ENCODE measurements around the gene SSC4D. TPM values are rescaled to one million over a fixed set of nuclear protein-coding genes. Genes with fewer than 3 reads are reported as not detected.

Gene SSC4D
- total and polyA plus RNA-seq, 9 of the 15 experiments (the other 6 are each of a cell fraction or from before 2014, with no cell fraction given) = 0.06 to 1.1 (median 0.85) TPM; not detected in 1

DNA sequence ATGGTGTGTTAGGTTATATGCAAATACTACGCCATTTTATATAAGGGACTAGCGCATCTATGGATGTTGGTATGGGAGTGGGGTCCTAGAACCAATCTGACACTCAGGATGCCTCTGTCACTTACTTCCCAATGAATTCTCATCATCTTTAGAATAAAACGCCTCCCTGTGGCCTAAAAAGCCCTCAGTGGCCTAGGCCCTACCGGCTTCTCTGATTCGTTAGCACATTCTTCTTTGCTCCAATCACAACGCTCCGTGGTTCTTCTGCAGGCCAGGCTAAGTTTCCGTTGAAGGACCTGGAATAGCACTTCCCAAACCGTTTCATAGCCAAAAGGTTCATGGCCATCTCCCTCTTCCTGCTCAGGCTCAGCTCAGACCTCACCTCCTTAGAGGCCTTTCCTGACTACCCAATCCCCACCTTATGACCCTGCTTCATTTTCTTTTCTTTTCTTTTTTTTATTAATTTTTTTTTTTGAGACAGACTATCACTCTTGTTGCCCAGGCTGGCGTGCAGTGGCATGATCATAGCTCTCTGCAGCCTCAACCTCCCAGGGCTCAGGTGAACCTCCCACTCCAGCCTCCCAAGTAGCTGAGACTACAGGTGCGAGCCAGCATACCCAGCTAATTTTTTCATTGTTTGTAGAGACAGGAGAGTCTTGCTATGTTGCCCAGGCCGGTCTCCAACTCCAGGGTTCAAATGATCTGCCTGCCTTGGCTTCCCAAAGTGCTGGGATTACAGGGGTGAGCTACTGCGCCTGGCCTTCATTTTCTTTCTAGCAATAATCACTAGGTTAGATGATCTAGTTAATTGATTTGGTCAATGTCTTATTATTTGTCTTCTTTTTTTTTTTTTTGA lies 26.2 kb downstream of the SSC4D start (continued):
- TF ChIP-seq GATAD2B (IDR thresholded peaks at IDR 0.05; ENCODE audit: borderline replicate concordance) = no peak
- TF ChIP-seq, protein P1, sequence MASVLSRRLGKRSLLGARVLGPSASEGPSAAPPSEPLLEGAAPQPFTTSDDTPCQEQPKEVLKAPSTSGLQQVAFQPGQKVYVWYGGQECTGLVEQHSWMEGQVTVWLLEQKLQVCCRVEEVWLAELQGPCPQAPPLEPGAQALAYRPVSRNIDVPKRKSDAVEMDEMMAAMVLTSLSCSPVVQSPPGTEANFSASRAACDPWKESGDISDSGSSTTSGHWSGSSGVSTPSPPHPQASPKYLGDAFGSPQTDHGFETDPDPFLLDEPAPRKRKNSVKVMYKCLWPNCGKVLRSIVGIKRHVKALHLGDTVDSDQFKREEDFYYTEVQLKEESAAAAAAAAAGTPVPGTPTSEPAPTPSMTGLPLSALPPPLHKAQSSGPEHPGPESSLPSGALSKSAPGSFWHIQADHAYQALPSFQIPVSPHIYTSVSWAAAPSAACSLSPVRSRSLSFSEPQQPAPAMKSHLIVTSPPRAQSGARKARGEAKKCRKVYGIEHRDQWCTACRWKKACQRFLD (CRISPR knock-in tag; IDR thresholded peaks at IDR 0.05) = 0 out of 2 replicates have a peak, but pooled peaks have one; percentile 52
- TF ChIP-seq, protein P2, sequence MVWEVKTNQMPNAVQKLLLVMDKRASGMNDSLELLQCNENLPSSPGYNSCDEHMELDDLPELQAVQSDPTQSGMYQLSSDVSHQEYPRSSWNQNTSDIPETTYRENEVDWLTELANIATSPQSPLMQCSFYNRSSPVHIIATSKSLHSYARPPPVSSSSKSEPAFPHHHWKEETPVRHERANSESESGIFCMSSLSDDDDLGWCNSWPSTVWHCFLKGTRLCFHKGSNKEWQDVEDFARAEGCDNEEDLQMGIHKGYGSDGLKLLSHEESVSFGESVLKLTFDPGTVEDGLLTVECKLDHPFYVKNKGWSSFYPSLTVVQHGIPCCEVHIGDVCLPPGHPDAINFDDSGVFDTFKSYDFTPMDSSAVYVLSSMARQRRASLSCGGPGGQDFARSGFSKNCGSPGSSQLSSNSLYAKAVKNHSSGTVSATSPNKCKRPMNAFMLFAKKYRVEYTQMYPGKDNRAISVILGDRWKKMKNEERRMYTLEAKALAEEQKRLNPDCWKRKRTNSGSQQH (CRISPR knock-in tag; IDR thresholded peaks at IDR 0.05) = 0 out of 2 replicates have a peak, but pooled peaks have one; percentile 69
- TF ChIP-seq, protein P3, sequence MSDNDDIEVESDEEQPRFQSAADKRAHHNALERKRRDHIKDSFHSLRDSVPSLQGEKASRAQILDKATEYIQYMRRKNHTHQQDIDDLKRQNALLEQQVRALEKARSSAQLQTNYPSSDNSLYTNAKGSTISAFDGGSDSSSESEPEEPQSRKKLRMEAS (CRISPR knock-in tag; IDR thresholded peaks at IDR 0.05) = no peak
- TF ChIP-seq, protein P4, sequence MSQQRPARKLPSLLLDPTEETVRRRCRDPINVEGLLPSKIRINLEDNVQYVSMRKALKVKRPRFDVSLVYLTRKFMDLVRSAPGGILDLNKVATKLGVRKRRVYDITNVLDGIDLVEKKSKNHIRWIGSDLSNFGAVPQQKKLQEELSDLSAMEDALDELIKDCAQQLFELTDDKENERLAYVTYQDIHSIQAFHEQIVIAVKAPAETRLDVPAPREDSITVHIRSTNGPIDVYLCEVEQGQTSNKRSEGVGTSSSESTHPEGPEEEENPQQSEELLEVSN (IDR thresholded peaks at IDR 0.05; ENCODE audit: borderline replicate concordance in 1 of 2, extremely low read depth in 1 of 2, insufficient read depth in 1 of 2, insufficient read length in 1 of 2, low read depth in 1 of 2, low read length in 1 of 2, poor library complexity in 1 of 2, severe bottlenecking in 1 of 2) = peak in 1 of 2 experiments; percentile 30
- TF ChIP-seq HLTF (IDR thresholded peaks at IDR 0.05) = no peak
- TF ChIP-seq SAP30 (IDR thresholded peaks at IDR 0.05; ENCODE audit: borderline replicate concordance, insufficient read depth, low read depth, low read length, poor library complexity, severe bottlenecking) = no peak
- TF ChIP-seq, protein P5, sequence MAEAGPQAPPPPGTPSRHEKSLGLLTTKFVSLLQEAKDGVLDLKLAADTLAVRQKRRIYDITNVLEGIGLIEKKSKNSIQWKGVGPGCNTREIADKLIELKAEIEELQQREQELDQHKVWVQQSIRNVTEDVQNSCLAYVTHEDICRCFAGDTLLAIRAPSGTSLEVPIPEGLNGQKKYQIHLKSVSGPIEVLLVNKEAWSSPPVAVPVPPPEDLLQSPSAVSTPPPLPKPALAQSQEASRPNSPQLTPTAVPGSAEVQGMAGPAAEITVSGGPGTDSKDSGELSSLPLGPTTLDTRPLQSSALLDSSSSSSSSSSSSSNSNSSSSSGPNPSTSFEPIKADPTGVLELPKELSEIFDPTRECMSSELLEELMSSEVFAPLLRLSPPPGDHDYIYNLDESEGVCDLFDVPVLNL (CRISPR knock-in tag; IDR thresholded peaks at IDR 0.05; ENCODE audit: low read depth) = no peak
- TF ChIP-seq, protein P6, sequence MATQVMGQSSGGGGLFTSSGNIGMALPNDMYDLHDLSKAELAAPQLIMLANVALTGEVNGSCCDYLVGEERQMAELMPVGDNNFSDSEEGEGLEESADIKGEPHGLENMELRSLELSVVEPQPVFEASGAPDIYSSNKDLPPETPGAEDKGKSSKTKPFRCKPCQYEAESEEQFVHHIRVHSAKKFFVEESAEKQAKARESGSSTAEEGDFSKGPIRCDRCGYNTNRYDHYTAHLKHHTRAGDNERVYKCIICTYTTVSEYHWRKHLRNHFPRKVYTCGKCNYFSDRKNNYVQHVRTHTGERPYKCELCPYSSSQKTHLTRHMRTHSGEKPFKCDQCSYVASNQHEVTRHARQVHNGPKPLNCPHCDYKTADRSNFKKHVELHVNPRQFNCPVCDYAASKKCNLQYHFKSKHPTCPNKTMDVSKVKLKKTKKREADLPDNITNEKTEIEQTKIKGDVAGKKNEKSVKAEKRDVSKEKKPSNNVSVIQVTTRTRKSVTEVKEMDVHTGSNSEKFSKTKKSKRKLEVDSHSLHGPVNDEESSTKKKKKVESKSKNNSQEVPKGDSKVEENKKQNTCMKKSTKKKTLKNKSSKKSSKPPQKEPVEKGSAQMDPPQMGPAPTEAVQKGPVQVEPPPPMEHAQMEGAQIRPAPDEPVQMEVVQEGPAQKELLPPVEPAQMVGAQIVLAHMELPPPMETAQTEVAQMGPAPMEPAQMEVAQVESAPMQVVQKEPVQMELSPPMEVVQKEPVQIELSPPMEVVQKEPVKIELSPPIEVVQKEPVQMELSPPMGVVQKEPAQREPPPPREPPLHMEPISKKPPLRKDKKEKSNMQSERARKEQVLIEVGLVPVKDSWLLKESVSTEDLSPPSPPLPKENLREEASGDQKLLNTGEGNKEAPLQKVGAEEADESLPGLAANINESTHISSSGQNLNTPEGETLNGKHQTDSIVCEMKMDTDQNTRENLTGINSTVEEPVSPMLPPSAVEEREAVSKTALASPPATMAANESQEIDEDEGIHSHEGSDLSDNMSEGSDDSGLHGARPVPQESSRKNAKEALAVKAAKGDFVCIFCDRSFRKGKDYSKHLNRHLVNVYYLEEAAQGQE (IDR thresholded peaks at IDR 0.05; ENCODE audit: borderline replicate concordance) = peak; percentile 48; the same call in 1 of the 2 replicates
- TF ChIP-seq, protein P6 (CRISPR knock-in tag; IDR thresholded peaks at IDR 0.05; ENCODE audit: low read depth) = no peak
- no peak for TF ChIP-seq RNF2 (IDR thresholded peaks at IDR 0.05)
- TF ChIP-seq SMARCE1 (IDR thresholded peaks at IDR 0.05) = peak; percentile 64

Data from K562 (cell line).